GM12878 (cell line): ENCODE measurements around the gene NOP14. TPM values are rescaled to one million over a fixed set of nuclear protein-coding genes. Genes with fewer than 3 reads are reported as not detected.

Source experiments
- ATAC-seq: fragments of 200-7000 bp; cut with Tn5 transposase; 3 replicates; pipeline ENCODE4 v1.9.1; 2020; ENCODE audit warnings: mild to moderate bottlenecking, moderate library complexity
- BruUV-seq: library from RNA; stranded (reverse); fragments of 400-500 nt; replicated peaks from 2 replicates; lab custom pipeline; 2021; lab: Mats Ljungman, UMichigan
- CTCF ChIA-PET: fragments of 300-600 bp; sonication (Branson Sonifier 250); formaldehyde crosslinking; extraction: SDS; loops from one replicate; lab custom pipeline; 2021; ENCODE audit warnings: inconsistent platforms; lab: Yijun Ruan, JAX
- POLR2A ChIA-PET: fragments of 350-600 bp; formaldehyde crosslinking; extraction: SDS; loops from one replicate; lab custom pipeline; 2021; ENCODE audit warnings: inconsistent platforms; lab: Charles Lee
- RAD21 ChIA-PET: fragments of 300-600 bp; sonication (Branson Sonifier 250); formaldehyde crosslinking; loops from one replicate; lab custom pipeline; 2023; ENCODE audit warnings: antibody characterized with exemption; ENCODE audit not compliant: unreplicated experiment; lab: Charles Lee
- SMC1A ChIA-PET: fragments of 300-600 bp; sonication (Branson Sonifier 250); formaldehyde crosslinking; loops from one replicate; lab custom pipeline; 2023; ENCODE audit not compliant: unreplicated experiment, uncharacterized antibody; lab: Charles Lee
- DNase-seq: peaks from one replicate; pipeline ENCODE4 v3.0.0-alpha.2; 2011; ENCODE audit warnings: low read depth, low spot score
- FAIRE-seq: peaks from 3 replicates; lab custom pipeline; 2011; peaks lifted over from hg19 to GRCh38; lab: Jason Lieb, UNC
- H2AFZ ChIP-seq: 2 replicates; pipeline ENCODE4 v1.6.0; 2011; ENCODE audit warnings: low read depth, low read length, control low read depth; ENCODE audit not compliant: control insufficient read depth
- H3K27ac ChIP-seq: 2 replicates; pipeline ENCODE4 v1.5.1; 2011; ENCODE audit warnings: control low read depth; ENCODE audit not compliant: control insufficient read depth, insufficient read depth
- H3K27me3 ChIP-seq, 2 experiments: replicated peaks in 1 of 2; 2 replicates each; pipeline versions ENCODE4 v1.6.0 to v1.6.1; 2011; ENCODE audit warnings: low read length in 1 of 2; ENCODE audit not compliant: control insufficient read depth in 2 of 2, insufficient read depth in 2 of 2
- H3K36me3 ChIP-seq, 2 experiments: 2 replicates each; pipeline ENCODE4 v1.5.1; 2011; ENCODE audit warnings: low read length in 1 of 2; ENCODE audit not compliant: control insufficient read depth in 2 of 2, insufficient read depth in 2 of 2
- H3K4me1 ChIP-seq: 2 replicates; pipeline ENCODE4 v1.6.1; 2011; ENCODE audit warnings: mild to moderate bottlenecking, low read length, moderate library complexity, mixed read lengths; ENCODE audit not compliant: control insufficient read depth, insufficient read depth
- H3K4me2 ChIP-seq: 2 replicates; pipeline ENCODE4 v1.6.0; 2011; ENCODE audit warnings: control low read depth; ENCODE audit not compliant: control insufficient read depth, insufficient read depth
- H3K4me3 ChIP-seq: fragments of 200-600 bp; sonication (generic); 2 replicates; pipeline ENCODE4 v1.5.1; 2016
- H3K79me2 ChIP-seq: 2 replicates; pipeline ENCODE4 v1.6.0; 2011; ENCODE audit warnings: low read length; ENCODE audit not compliant: control insufficient read depth, insufficient read depth
- H3K9ac ChIP-seq: 2 replicates; pipeline ENCODE4 v1.8.0; 2011; ENCODE audit warnings: low read length, control low read depth, mixed read lengths; ENCODE audit not compliant: control insufficient read depth, insufficient read depth
- H3K9me3 ChIP-seq: replicated peaks from 3 replicates; pipeline ENCODE4 v1.5.1; 2011; ENCODE audit warnings: mild to moderate bottlenecking, low read length; ENCODE audit not compliant: control insufficient read depth, insufficient read depth
- H4K20me1 ChIP-seq: 2 replicates; pipeline ENCODE4 v1.6.0; 2011; ENCODE audit not compliant: control insufficient read depth, insufficient read depth
- CBFB ChIP-seq: IDR thresholded peaks from 2 replicates; pipeline ENCODE4 v1.6.1; 2016; ENCODE audit warnings: antibody characterized with exemption, low read depth
- CREM ChIP-seq: IDR thresholded peaks from 2 replicates; pipeline ENCODE4 v1.6.1; 2014; ENCODE audit warnings: antibody characterized with exemption, low read depth
- IRF4 ChIP-seq: IDR thresholded peaks from 2 replicates; pipeline ENCODE4 v1.6.1; 2011; ENCODE audit warnings: low read depth, low read length
- JUNB ChIP-seq: IDR thresholded peaks from 2 replicates; pipeline ENCODE4 v1.6.1; 2016; ENCODE audit warnings: antibody characterized with exemption, mild to moderate bottlenecking
- KLF5 ChIP-seq: fragments of 450-650 bp; IDR thresholded peaks from 2 replicates; pipeline ENCODE4 v1.6.1; 2014; ENCODE audit warnings: mild to moderate bottlenecking; ENCODE audit not compliant: partially characterized antibody
- MYB ChIP-seq: fragments of 150-350 bp; IDR thresholded peaks from 2 replicates; pipeline ENCODE4 v1.6.1; 2014; ENCODE audit warnings: mild to moderate bottlenecking, low read depth, low read length, borderline replicate concordance
- NFIC ChIP-seq: IDR thresholded peaks from 2 replicates; pipeline ENCODE4 v1.6.1; 2012; ENCODE audit warnings: low read depth, mild to moderate bottlenecking, inconsistent platforms, low read length, moderate library complexity
- NR2C2 ChIP-seq: IDR thresholded peaks from 2 replicates; pipeline ENCODE4 v1.6.1; 2011; ENCODE audit warnings: borderline replicate concordance, low read depth; ENCODE audit not compliant: control insufficient read depth, insufficient read length
- POLR2AphosphoS5 ChIP-seq: IDR thresholded peaks from 2 replicates; pipeline ENCODE4 v1.6.1; 2011; ENCODE audit warnings: mild to moderate bottlenecking, low read length, inconsistent platforms
- RFX5 ChIP-seq: IDR thresholded peaks from 2 replicates; pipeline ENCODE4 v1.6.1; 2011; ENCODE audit warnings: low read depth, low read length, improper control_type of control experiment
- SIN3A ChIP-seq: IDR thresholded peaks from 2 replicates; pipeline ENCODE4 v1.6.1; 2012; ENCODE audit warnings: low read depth, low read length, improper control_type of control experiment
- SMAD1 ChIP-seq: fragments of 450-650 bp; IDR thresholded peaks from 2 replicates; pipeline ENCODE4 v1.6.1; 2018; ENCODE audit warnings: mild to moderate bottlenecking, low read depth; ENCODE audit not compliant: partially characterized antibody
- STAT3 ChIP-seq: IDR thresholded peaks from 2 replicates; pipeline ENCODE4 v1.6.1; 2011; ENCODE audit warnings: low read depth, low read length, improper control_type of control experiment
- ZNF207 ChIP-seq: fragments of 450-650 bp; IDR thresholded peaks from 2 replicates; pipeline ENCODE4 v1.6.1; 2014; ENCODE audit warnings: antibody characterized with exemption, mild to moderate bottlenecking, borderline replicate concordance
- WGBS: methylation state at CpG from one replicate; pipeline ENCODE4 v1.1.6; 2016; ENCODE audit warnings: low lambda C conversion rate; ENCODE audit not compliant: insufficient replicate concordance, insufficient coverage; ENCODE audit errors: missing lambda C conversion rate; 5-methylcytosine and 5-hydroxymethylcytosine counted together
- in situ Hi-C: fragments of 300-500 bp; cut with MboI; formaldehyde crosslinking; loops from 9 replicates; pipeline ENCODE4 v1.14.3; 2018; ENCODE audit warnings: mixed read lengths
- intact Hi-C: fragments of 100-400 bp; cut with micrococcal nuclease; formaldehyde crosslinking; loops from one replicate; pipeline ENCODE4 v1.14.2; 2022; ENCODE audit not compliant: unreplicated experiment
- polyA plus RNA-seq, 11 experiments: library from polyadenylated mRNA; depleted of rRNA in 4 of 11; unstranded in 6 of 11; stranded (reverse) in 5 of 11; fragments of >200 nt; fragmentation: Nextera tagmentation in 4 of 11; fragmentation: Illumina TruSeq in 1 of 11; extraction: Ambion mirVana in 4 of 11; extraction: Trizol in 1 of 11; gene quantifications; 1 replicate in 1 of 11; 2 replicates in 10 of 11; pipeline versions ENCODE4 v1.2.1 to v1.2.3, GENCODE V29; 2011 to 2016; ENCODE audit warnings: inconsistent platforms in 2 of 11, missing spikeins in 2 of 11, low read depth in 1 of 11
- total RNA-seq, 4 experiments: library from RNA; depleted of rRNA in 3 of 4; stranded (reverse); fragments of >200 nt in 3 of 4; fragmentation: Illumina TruSeq in 1 of 4; extraction: Trizol in 1 of 4; gene quantifications; 2 replicates each; pipeline versions ENCODE4 v1.2.1 to v1.2.3, GENCODE V29; 2013 to 2021
- TF ChIP-seq, protein P1 (sequence below): fragments of 450-650 bp; IDR thresholded peaks from 2 replicates; pipeline ENCODE4 v1.6.1; 2017; ENCODE audit warnings: mild to moderate bottlenecking
- TF ChIP-seq, protein P2 (sequence below): IDR thresholded peaks from 2 replicates; pipeline ENCODE4 v1.6.1; 2011; ENCODE audit warnings: mild to moderate bottlenecking, low read depth, low read length, moderate library complexity; ENCODE audit not compliant: insufficient replicate concordance
- TF ChIP-seq, protein P3 (sequence below), 3 experiments: IDR thresholded peaks in 2 of 3; conservative IDR thresholded peaks in 1 of 3; 2 replicates each; pipeline ENCODE4 v1.5.1; 2011; ENCODE audit warnings: low read depth in 3 of 3, low read length in 3 of 3, mild to moderate bottlenecking in 3 of 3, control low read depth in 2 of 3, moderate library complexity in 2 of 3, inconsistent platforms in 1 of 3, mixed read lengths in 1 of 3; ENCODE audit not compliant: control insufficient read depth in 2 of 3, insufficient read depth in 1 of 3; ENCODE audit errors: extremely low read depth in 1 of 3

Gene NOP14
- total and polyA plus RNA-seq, 10 of the 15 experiments (the other 5 are each of a cell fraction or from before 2014, with no cell fraction given) = 13.8 to 80.6 (median 49.7) TPM

DNA sequence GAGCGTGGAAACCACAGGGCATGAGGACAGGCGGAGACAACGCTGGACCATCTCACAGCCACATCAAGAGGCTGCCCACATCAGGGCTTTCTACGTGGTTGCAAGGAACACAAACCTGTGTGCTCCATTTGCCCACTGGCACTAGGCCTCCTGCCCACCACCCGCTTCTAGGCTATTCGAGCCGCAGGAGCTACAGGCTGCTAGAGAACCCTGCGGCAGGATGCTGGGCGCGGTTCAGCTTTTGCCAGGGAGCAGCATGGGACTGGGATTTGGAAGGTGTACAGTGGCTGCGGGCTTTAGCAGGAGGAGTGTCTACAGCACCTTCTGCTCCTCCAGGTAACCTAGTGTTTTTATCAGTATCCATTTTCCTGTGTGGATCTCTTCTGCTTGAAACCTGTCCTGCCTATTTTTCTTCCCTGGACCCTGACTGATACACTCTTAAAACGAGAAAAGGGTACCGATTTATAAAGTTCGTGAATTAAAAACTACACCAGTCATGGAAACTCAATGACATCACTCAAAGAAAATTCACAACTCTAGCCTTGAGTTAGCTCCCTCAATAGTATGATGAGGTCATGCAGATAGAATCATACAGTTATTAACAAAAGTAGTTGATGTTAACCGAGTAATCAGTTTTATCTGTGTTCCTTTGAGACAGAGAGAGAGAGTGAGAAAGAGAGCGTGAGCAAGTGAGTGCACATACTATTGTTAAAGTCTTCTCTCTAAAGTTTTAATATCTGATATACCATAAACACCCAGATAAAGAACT is 12.8 kb downstream of the NOP14 start:
- Histone ChIP-seq H3K9me3 (no peaks in the 10 kb centered on the region), H3K27me3 (no peaks in the 10 kb centered on the region), H3K79me2 (peaks cover 9% of the 10 kb centered on the region), H3K36me3 (peaks cover 45 to 60% of the 10 kb centered on the region in 2 experiments), H3K4me2 (no peak overlapping the region), H2AFZ (no peak overlapping the region), H3K27ac (no peak overlapping the region), H3K4me3 (no peak overlapping the region), H4K20me1 (no peaks in the 10 kb centered on the region; the same call in 1 of the 2 replicates), H3K4me1 (peaks cover 14% of the 10 kb centered on the region), H3K9ac (no peak overlapping the region)
- ChIA-PET RAD21 (interaction anchor here (1.8 kb wide), 1 partner anchor 190 kb away, joined by 4 read pairs; no protein-coding TSS in a partner anchor), CTCF (interaction anchor here (1.5 to 2.1 kb wide), 2 partner anchors 12 to 281 kb away, joined by 4 to 10 read pairs; no protein-coding TSS in a partner anchor), POLR2A (no interaction called here), SMC1A (interaction anchor here (0.5 to 9.4 kb wide), 2 partner anchors 13 to 88 kb away, joined by 3 to 65 read pairs; no protein-coding TSS in a partner anchor)
- DNase-seq (no peak), FAIRE-seq (no peak), ATAC-seq (no peak)
- WGBS = 97% methylated on average over 16 of the region's 16 CpGs
- in situ Hi-C loops = no loop called here
- no TSS peak for BruUV-seq
- intact Hi-C loops = no loop called here
- TF ChIP-seq IRF4 (no peak), STAT3 (no peak), JUNB (no peak), NFIC (no peak), KLF5 (no peak), CBFB (no peak), MYB (no peak), SMAD1 (no peak), ZNF207 (no peak), NR2C2 (no peak), RFX5 (no peak), SIN3A (no peak), CREM (no peak), POLR2AphosphoS5 (no peak)
- TF ChIP-seq, protein P1, sequence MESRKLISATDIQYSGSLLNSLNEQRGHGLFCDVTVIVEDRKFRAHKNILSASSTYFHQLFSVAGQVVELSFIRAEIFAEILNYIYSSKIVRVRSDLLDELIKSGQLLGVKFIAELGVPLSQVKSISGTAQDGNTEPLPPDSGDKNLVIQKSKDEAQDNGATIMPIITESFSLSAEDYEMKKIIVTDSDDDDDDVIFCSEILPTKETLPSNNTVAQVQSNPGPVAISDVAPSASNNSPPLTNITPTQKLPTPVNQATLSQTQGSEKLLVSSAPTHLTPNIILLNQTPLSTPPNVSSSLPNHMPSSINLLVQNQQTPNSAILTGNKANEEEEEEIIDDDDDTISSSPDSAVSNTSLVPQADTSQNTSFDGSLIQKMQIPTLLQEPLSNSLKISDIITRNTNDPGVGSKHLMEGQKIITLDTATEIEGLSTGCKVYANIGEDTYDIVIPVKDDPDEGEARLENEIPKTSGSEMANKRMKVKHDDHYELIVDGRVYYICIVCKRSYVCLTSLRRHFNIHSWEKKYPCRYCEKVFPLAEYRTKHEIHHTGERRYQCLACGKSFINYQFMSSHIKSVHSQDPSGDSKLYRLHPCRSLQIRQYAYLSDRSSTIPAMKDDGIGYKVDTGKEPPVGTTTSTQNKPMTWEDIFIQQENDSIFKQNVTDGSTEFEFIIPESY = no peak
- TF ChIP-seq, protein P2, sequence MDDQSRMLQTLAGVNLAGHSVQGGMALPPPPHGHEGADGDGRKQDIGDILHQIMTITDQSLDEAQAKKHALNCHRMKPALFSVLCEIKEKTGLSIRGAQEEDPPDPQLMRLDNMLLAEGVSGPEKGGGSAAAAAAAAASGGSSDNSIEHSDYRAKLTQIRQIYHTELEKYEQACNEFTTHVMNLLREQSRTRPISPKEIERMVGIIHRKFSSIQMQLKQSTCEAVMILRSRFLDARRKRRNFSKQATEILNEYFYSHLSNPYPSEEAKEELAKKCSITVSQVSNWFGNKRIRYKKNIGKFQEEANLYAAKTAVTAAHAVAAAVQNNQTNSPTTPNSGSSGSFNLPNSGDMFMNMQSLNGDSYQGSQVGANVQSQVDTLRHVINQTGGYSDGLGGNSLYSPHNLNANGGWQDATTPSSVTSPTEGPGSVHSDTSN = no peak
- TF ChIP-seq, protein P3, sequence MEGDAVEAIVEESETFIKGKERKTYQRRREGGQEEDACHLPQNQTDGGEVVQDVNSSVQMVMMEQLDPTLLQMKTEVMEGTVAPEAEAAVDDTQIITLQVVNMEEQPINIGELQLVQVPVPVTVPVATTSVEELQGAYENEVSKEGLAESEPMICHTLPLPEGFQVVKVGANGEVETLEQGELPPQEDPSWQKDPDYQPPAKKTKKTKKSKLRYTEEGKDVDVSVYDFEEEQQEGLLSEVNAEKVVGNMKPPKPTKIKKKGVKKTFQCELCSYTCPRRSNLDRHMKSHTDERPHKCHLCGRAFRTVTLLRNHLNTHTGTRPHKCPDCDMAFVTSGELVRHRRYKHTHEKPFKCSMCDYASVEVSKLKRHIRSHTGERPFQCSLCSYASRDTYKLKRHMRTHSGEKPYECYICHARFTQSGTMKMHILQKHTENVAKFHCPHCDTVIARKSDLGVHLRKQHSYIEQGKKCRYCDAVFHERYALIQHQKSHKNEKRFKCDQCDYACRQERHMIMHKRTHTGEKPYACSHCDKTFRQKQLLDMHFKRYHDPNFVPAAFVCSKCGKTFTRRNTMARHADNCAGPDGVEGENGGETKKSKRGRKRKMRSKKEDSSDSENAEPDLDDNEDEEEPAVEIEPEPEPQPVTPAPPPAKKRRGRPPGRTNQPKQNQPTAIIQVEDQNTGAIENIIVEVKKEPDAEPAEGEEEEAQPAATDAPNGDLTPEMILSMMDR (IDR thresholded peaks at IDR 0.05 in 2 of 3, conservative IDR thresholded peaks at IDR 0.05 in 1 of 3; ENCODE audit: control insufficient read depth in 2 of 3, extremely low read depth in 1 of 3, insufficient read depth in 1 of 3, low read depth in 3 of 3, low read length in 3 of 3) = no peak
